Esophagus muscularis mucosa (tissue), 4 donors: ENCODE data around the gene LDAF1. TPM values are rescaled to one million over a fixed set of nuclear protein-coding genes. Genes with fewer than 3 reads are reported as not detected.
"Not testable (repeated sequence)": the region's sequence is repeated elsewhere in the genome, so short reads cannot be mapped to it uniquely, and the experiment has no call there.

ENCODE experiments used
- DNase-seq: peaks from one replicate; pipeline ENCODE4 v3.0.0-alpha.2; 2017; ENCODE audit errors: extremely low spot score
- H3K27ac ChIP-seq, 4 donors: fragments of 200-600 bp; sonication (generic); replicated peaks in 1 of 4; 1 replicate in 3 of 4; 2 replicates in 1 of 4; pipeline ENCODE4 v1.5.1; 2016 to 2019; ENCODE audit warnings: mild to moderate bottlenecking in 1 of 4
- H3K27me3 ChIP-seq, 4 donors: fragments of 200-600 bp; sonication (generic); one replicate each; pipeline versions ENCODE4 v1.5.1 to v1.6.0; 2016 to 2019
- H3K36me3 ChIP-seq, 4 donors: fragments of 200-600 bp; sonication (generic); one replicate each; pipeline ENCODE4 v1.5.1; 2016 to 2019
- H3K4me1 ChIP-seq, 4 donors: fragments of 200-600 bp; sonication (generic); one replicate each; pipeline ENCODE4 v1.5.1; 2016 to 2019
- H3K4me3 ChIP-seq, 4 donors: fragments of 200-600 bp; sonication (generic); 1 replicate in 2 of 4; 2 replicates in 2 of 4; pipeline ENCODE4 v1.5.1; 2016 to 2019; ENCODE audit warnings: mild to moderate bottlenecking in 4 of 4, moderate library complexity in 1 of 4
- H3K9me3 ChIP-seq, 4 donors: fragments of 200-600 bp; sonication (generic); 1 replicate in 3 of 4; 2 replicates in 1 of 4; pipeline ENCODE4 v1.5.1; 2016 to 2019
- CTCF ChIP-seq, 3 experiments: fragments of 200-600 bp in 2 of 3; fragments of 450-650 bp in 1 of 3; sonication (generic) in 2 of 3; IDR thresholded peaks; one replicate each; pipeline ENCODE4 v1.5.1; 2017 to 2019; ENCODE audit warnings: antibody characterized with exemption in 3 of 3, mild to moderate bottlenecking in 2 of 3, moderate library complexity in 1 of 3
- EP300 ChIP-seq: sonication (generic); formaldehyde crosslinking; IDR thresholded peaks from one replicate; pipeline ENCODE4 v1.6.1; 2017; ENCODE audit warnings: antibody characterized with exemption
- POLR2A ChIP-seq: fragments of 450-650 bp; IDR thresholded peaks from one replicate; pipeline ENCODE4 v1.6.1; 2017; ENCODE audit warnings: antibody characterized with exemption, moderate library complexity, mild to moderate bottlenecking, low read depth
- POLR2AphosphoS5 ChIP-seq, 2 donors: sonication (generic); formaldehyde crosslinking; IDR thresholded peaks; one replicate each; pipeline ENCODE4 v1.6.1; 2017; ENCODE audit warnings: antibody characterized with exemption in 2 of 2
- WGBS: methylation state at CpG from one replicate; pipeline ENCODE4 v1.1.5; 2018; 5-methylcytosine and 5-hydroxymethylcytosine counted together
- intact Hi-C: fragments of 100-400 bp; cut with DNase I; formaldehyde crosslinking; loops from one replicate; pipeline ENCODE4 v1.15.1; 2023
- total RNA-seq, 4 donors: library from RNA; depleted of rRNA; stranded (reverse); fragments of >200 nt; gene quantifications; one replicate each; pipeline versions ENCODE4 v1.1.0 to v1.2.1, GENCODE V29; 2016

LDAF1 gene
- total RNA-seq, 4 donors from 2014 or later: 98.7 to 208 (median 141) TPM

GRCh38 chr16:21192991-21193390 lies 34.5 kb downstream of the LDAF1 start:
- TF ChIP-seq EP300 (no peak), POLR2AphosphoS5 (IDR thresholded peaks at IDR 0.05) (no peak), CTCF (IDR thresholded peaks at IDR 0.05) (no peak), POLR2A (no peak)
- DNase-seq: no peak
- Histone ChIP-seq H3K27me3 (no peaks in the 10 kb centered on the region), H3K9me3 (no peaks in the 10 kb centered on the region), H3K4me1 (peaks cover 0 to 9% (median 7%) of the 10 kb centered on the region in 4 donors), H3K4me3 (no peak overlapping the region), H3K27ac (no peak overlapping the region), H3K36me3 (no peaks in the 10 kb centered on the region)
- 73% methylated on average over 1 of the region's 1 CpG for WGBS
- intact Hi-C loops: no loop called here

- TF ChIP-seq CTCF (IDR thresholded peaks at IDR 0.05) (no peak), POLR2A (no peak), POLR2AphosphoS5 (IDR thresholded peaks at IDR 0.05) (no peak), EP300 (no peak)
- intact Hi-C loops: no loop called here
These were observed 36.4 kb downstream of the LDAF1 start for GRCh38 chr16:21194771-21195301.

GRCh38 chr16:21195330-21195729 lies 36.9 kb downstream of the LDAF1 start:
- H3K36me3 ChIP-seq, DNase-seq, H3K9me3 ChIP-seq, H3K4me1 ChIP-seq, H3K27ac ChIP-seq, H3K4me3 ChIP-seq, H3K27me3 ChIP-seq, intact Hi-C loops: not testable (repeated sequence)
- WGBS: 92% methylated on average over 8 of the region's 8 CpGs

More at GRCh38 chr16:21194771-21195301, 36.4 kb downstream of the LDAF1 start:
- Histone ChIP-seq H3K4me1 (no peaks in the 10 kb centered on the region), H3K27me3 (peaks cover 0 to 5% (median 0%) of the 10 kb centered on the region in 4 donors), H3K9me3 (no peaks in the 10 kb centered on the region), H3K27ac (no peak overlapping the region), H3K4me3 (no peak overlapping the region), H3K36me3 (no peaks in the 10 kb centered on the region)
- 60% methylated on average over 6 of the region's 6 CpGs for WGBS
- DNase-seq: no peak

GRCh38 chr16:21197112-21197511 lies 38.6 kb downstream of the LDAF1 start:
- Histone ChIP-seq H3K27me3 (peaks cover 0 to 11% (median 0%) of the 10 kb centered on the region in 4 donors), H3K9me3 (no peaks in the 10 kb centered on the region), H3K27ac (no peak overlapping the region), H3K36me3 (no peaks in the 10 kb centered on the region), H3K4me1 (no peaks in the 10 kb centered on the region), H3K4me3 (no peak overlapping the region)
- no peak for DNase-seq
- TF ChIP-seq EP300 (no peak), POLR2AphosphoS5 (IDR thresholded peaks at IDR 0.05) (no peak), CTCF (IDR thresholded peaks at IDR 0.05) (no peak), POLR2A (no peak)
- WGBS: 85% methylated on average over 1 of the region's 1 CpG
- intact Hi-C loops: no loop called here

GRCh38 chr16:21197621-21198020 lies 39.1 kb downstream of the LDAF1 start:
- H3K4me3 ChIP-seq: no peak overlapping the region
- TF ChIP-seq POLR2A: no peak
- no peak for TF ChIP-seq EP300
- TF ChIP-seq CTCF (IDR thresholded peaks at IDR 0.05): no peak
- no peak for TF ChIP-seq POLR2AphosphoS5 (IDR thresholded peaks at IDR 0.05)
- H3K36me3 ChIP-seq: no peaks in the 10 kb centered on the region
- no peak overlapping the region for H3K27ac ChIP-seq
- no peak for DNase-seq
- H3K4me1 ChIP-seq: no peaks in the 10 kb centered on the region
- peaks cover 0 to 11% (median 0%) of the 10 kb centered on the region in 4 donors for H3K27me3 ChIP-seq
- 83% methylated on average over 3 of the region's 3 CpGs for WGBS
- intact Hi-C loops: no loop called here
- no peaks in the 10 kb centered on the region for H3K9me3 ChIP-seq
